Neutrophil (primary cell): ENCODE measurements around the gene SCARB2.
A peak's percentile ranks its signal among the peaks of the same experiment; 100 is the strongest.

Experiments used
- H3K27ac ChIP-seq: fragments of 200-600 bp; sonication (generic); 2 replicates; pipeline ENCODE4 v1.5.1; 2016; ENCODE audit warnings: mild to moderate bottlenecking, moderate library complexity
- H3K27me3 ChIP-seq: fragments of 200-600 bp; sonication (generic); 2 replicates; pipeline ENCODE4 v1.6.0; 2016; ENCODE audit warnings: mild to moderate bottlenecking
- H3K36me3 ChIP-seq: fragments of 200-600 bp; sonication (generic); 2 replicates; pipeline ENCODE4 v1.5.1; 2017
- H3K4me1 ChIP-seq, 2 experiments: fragments of 200-600 bp in 1 of 2; sonication (generic) in 1 of 2; 1 replicate in 1 of 2; 2 replicates in 1 of 2; pipeline versions ENCODE4 v1.5.1 to v1.6.1; 2013 to 2016; ENCODE audit warnings: low read depth in 1 of 2, low read length in 1 of 2, mild to moderate bottlenecking in 1 of 2, moderate library complexity in 1 of 2; ENCODE audit not compliant: control insufficient read depth in 1 of 2, insufficient read depth in 1 of 2
- H3K4me3 ChIP-seq, 2 experiments: fragments of 200-600 bp in 1 of 2; sonication (generic) in 1 of 2; 1 replicate in 1 of 2; 2 replicates in 1 of 2; pipeline ENCODE4 v1.5.1; 2013 to 2016; ENCODE audit warnings: low read depth in 1 of 2, low read length in 1 of 2, mild to moderate bottlenecking in 1 of 2, moderate library complexity in 1 of 2
- H3K9me3 ChIP-seq: fragments of 200-600 bp; sonication (generic); 2 replicates; pipeline ENCODE4 v1.5.1; 2016
- CTCF ChIP-seq: fragments of 200-600 bp; sonication (generic); IDR thresholded peaks from 2 replicates; pipeline ENCODE4 v1.5.1; 2016; ENCODE audit warnings: antibody characterized with exemption

The SCARB2 gene

GRCh38 chr4:76153356-76153755, 60.3 kb downstream of the SCARB2 start:
- Histone ChIP-seq H3K4me3 (no peak overlapping the region), H3K9me3 (no peaks in the 10 kb centered on the region), H3K27ac (no peak overlapping the region), H3K27me3 (no peaks in the 10 kb centered on the region), H3K36me3 (no peaks in the 10 kb centered on the region), H3K4me1 (no peaks in the 10 kb centered on the region)
- TF ChIP-seq CTCF, result no peak

GRCh38 chr4:76148142-76148865, 65.3 kb downstream of the SCARB2 start, which contains the start of gene NUP54:
Gene NUP54, minus strand, starts transcription at chr4:76148397. Its CDS starts 23 bp downstream, at chr4:76148374.
- H3K9me3 ChIP-seq, result no peaks in the 10 kb centered on the region
- H3K27me3 ChIP-seq, result no peaks in the 10 kb centered on the region
- peak within 1 kb of the TSS; percentile 81 for H3K27ac ChIP-seq
- no peak for TF ChIP-seq CTCF
- peaks cover 9 to 11% of the 10 kb centered on the region in 2 experiments for H3K4me1 ChIP-seq
- no peaks in the 10 kb centered on the region for H3K36me3 ChIP-seq
- H3K4me3 ChIP-seq, result peak within 1 kb of the TSS; percentile 78 to 93

- H3K27me3 ChIP-seq, result no peaks in the 10 kb centered on the region
- H3K27ac ChIP-seq, result peak overlapping the region; percentile 81
- no peak for TF ChIP-seq CTCF
- H3K36me3 ChIP-seq, result peaks cover 3% of the 10 kb centered on the region
- peak overlapping the region; percentile 78 to 93 for H3K4me3 ChIP-seq
- peaks cover 9 to 11% of the 10 kb centered on the region in 2 experiments for H3K4me1 ChIP-seq
- no peaks in the 10 kb centered on the region for H3K9me3 ChIP-seq
These were observed 66.0 kb downstream of the SCARB2 start for GRCh38 chr4:76147454-76148141.

GRCh38 chr4:76144546-76144945, 69.1 kb downstream of the SCARB2 start:
- Histone ChIP-seq H3K27ac (no peak overlapping the region), H3K9me3 (no peaks in the 10 kb centered on the region), H3K4me1 (peaks cover 9 to 11% of the 10 kb centered on the region in 2 experiments), H3K27me3 (no peaks in the 10 kb centered on the region), H3K36me3 (peaks cover 15% of the 10 kb centered on the region), H3K4me3 (no peak overlapping the region)
- TF ChIP-seq CTCF, result no peak

- Histone ChIP-seq H3K4me1 (no peaks in the 10 kb centered on the region), H3K4me3 (no peak overlapping the region), H3K9me3 (no peaks in the 10 kb centered on the region), H3K27me3 (no peaks in the 10 kb centered on the region), H3K36me3 (peaks cover 30% of the 10 kb centered on the region), H3K27ac (no peak overlapping the region)
- TF ChIP-seq CTCF, result no peak
These were observed 72.4 kb downstream of the SCARB2 start for GRCh38 chr4:76141241-76141640.
